ENCODE measurements around the gene FILIP1. TPM values are rescaled to one million over a fixed set of nuclear protein-coding genes. Genes with fewer than 3 reads are reported as not detected.

Gene FILIP1
- total and polyA plus RNA-seq, 2 of the 4 experiments (the other 2 are of a cell fraction) = under 0.01 to 0.03 TPM

DNA sequence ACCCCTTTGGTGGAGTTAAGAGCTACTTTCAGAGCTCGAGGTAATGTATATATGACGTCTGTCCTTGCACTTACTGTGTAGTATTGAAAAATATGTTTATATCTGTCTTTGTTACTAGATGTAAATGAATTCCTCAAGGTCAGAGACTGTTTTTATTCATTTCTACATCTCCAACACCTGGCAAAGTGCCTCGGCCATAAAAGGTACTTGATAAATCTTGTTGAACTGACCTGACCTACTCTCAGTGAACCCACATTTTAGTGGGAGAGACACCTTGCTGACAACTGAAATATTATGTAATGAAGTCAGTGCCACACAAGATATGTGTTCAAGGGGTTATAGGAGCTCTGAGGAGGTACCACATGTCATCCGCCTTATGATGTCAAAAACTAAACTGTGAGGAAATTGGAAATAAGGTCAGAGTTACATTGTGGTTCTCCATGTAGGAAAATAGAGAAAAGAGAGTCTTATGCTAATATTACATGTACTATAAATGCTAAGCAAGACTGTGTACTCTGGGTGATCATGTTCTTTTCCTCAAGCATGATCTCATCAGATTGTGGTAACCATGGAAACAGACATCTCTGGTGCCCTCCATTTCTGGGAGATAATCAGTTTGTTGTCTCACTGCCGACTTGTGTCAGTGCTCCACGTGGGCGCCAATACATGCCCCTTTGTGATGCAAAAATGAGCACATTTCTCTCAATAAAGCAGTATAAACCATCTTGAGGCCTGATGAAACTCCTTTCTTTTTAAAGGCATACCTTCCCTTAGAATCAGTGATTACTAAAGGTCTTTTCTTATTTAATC is 203.3 kb downstream of the FILIP1 start:
- no peaks in the 10 kb centered on the region for H3K36me3 ChIP-seq (ENCODE audit: control insufficient read depth, insufficient read depth, low read length)
- no peak for DNase-seq
- no peak overlapping the region for H4K8ac ChIP-seq (ENCODE audit: low read depth in 2 of 2, low read length in 2 of 2)
- intact Hi-C loops (cut with micrococcal nuclease) = no loop called here
- H3K79me1 ChIP-seq (ENCODE audit: low read depth in 1 of 2, low read length in 2 of 2) = peaks cover 0 to 2% of the 10 kb centered on the region in 2 experiments; a peak in 2 of 4 replicates
- no peaks in the 10 kb centered on the region for H3K4me1 ChIP-seq (ENCODE audit: control insufficient read depth, insufficient read depth, low read length)
- H2BK5ac ChIP-seq (ENCODE audit: low read depth, low read length, poor library complexity, severe bottlenecking) = no peak overlapping the region
- dilution Hi-C loops (cut with HindIII; ENCODE audit: low sequenced_read_pairs, unreplicated experiment) = no loop called here
- no peak overlapping the region for H3K4me2 ChIP-seq (ENCODE audit: low read depth, low read length)
- H3K18ac ChIP-seq (ENCODE audit: low read depth, low read length) = no peak overlapping the region
- H3K27ac ChIP-seq (ENCODE audit: insufficient read depth, low read length) = no peak overlapping the region
- no peak overlapping the region for H2BK20ac ChIP-seq (ENCODE audit: low read depth, low read length)
- no peaks in the 10 kb centered on the region for H3K9me1 ChIP-seq (ENCODE audit: insufficient read depth, low read length)
- WGBS, 2 experiments (ENCODE audit: extremely low coverage in 2 of 2, insufficient read length in 1 of 2) = no CpG with 5 or more reads among the region's 7 CpGs
- H3K9ac ChIP-seq (ENCODE audit: low read depth, low read length) = no peak overlapping the region
- no peak overlapping the region for H2BK15ac ChIP-seq (ENCODE audit: low read depth, low read length)
- BruUV-seq (replicated peaks) = no TSS peak
- ATAC-seq (ENCODE audit: low read depth) = no peak
- no peaks in the 10 kb centered on the region for H3K9me3 ChIP-seq (ENCODE audit: control insufficient read depth, insufficient read depth, low read length)
- H3K14ac ChIP-seq (replicated peaks; ENCODE audit: low read depth, low read length) = no peak overlapping the region
- TF ChIP-seq MAZ (IDR thresholded peaks at IDR 0.05; ENCODE audit: borderline replicate concordance, low read depth, low read length) (no peak), SMC3 (IDR thresholded peaks at IDR 0.05; ENCODE audit: low read depth, low read length) (no peak), MAFK (IDR thresholded peaks at IDR 0.05; ENCODE audit: low read depth, low read length) (no peak), POLR2A (IDR thresholded peaks at IDR 0.05; ENCODE audit: low read depth, low read length) (no peak)
- TF ChIP-seq, protein P1, sequence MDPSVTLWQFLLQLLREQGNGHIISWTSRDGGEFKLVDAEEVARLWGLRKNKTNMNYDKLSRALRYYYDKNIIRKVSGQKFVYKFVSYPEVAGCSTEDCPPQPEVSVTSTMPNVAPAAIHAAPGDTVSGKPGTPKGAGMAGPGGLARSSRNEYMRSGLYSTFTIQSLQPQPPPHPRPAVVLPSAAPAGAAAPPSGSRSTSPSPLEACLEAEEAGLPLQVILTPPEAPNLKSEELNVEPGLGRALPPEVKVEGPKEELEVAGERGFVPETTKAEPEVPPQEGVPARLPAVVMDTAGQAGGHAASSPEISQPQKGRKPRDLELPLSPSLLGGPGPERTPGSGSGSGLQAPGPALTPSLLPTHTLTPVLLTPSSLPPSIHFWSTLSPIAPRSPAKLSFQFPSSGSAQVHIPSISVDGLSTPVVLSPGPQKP (IDR thresholded peaks at IDR 0.05; ENCODE audit: borderline replicate concordance, low read depth, low read length) = no peak
- H2AFZ ChIP-seq (replicated peaks; ENCODE audit: low read length, poor library complexity) = no peak overlapping the region
- H3K56ac ChIP-seq (ENCODE audit: extremely low read depth, insufficient read depth, low read length) = no peak overlapping the region
- H3K4ac ChIP-seq (ENCODE audit: low read depth, low read length) = no peak overlapping the region
- ChIA-PET CTCF (no interaction called here), POLR2A (ENCODE audit: unreplicated experiment) (no interaction called here)
- no peak overlapping the region for H4K91ac ChIP-seq (ENCODE audit: insufficient read depth, low read depth, low read length)
- no peaks in the 10 kb centered on the region for H4K20me1 ChIP-seq (ENCODE audit: insufficient read depth, low read length)
- H2AK5ac ChIP-seq (ENCODE audit: low read depth, low read length) = no peak overlapping the region; the same call in 1 of the 2 replicates
- H3K23ac ChIP-seq (ENCODE audit: low read depth, low read length) = no peak overlapping the region
- H2AK9ac ChIP-seq (replicated peaks; ENCODE audit: low read depth, low read length, poor library complexity) = no peak overlapping the region
- no peak overlapping the region for H4K5ac ChIP-seq (ENCODE audit: low read depth, low read length)
- no peak overlapping the region for H2BK120ac ChIP-seq (ENCODE audit: low read depth, low read length)
- in situ Hi-C loops (cut with MboI; ENCODE audit: low sequenced_read_pairs) = no loop called here
- H3K27me3 ChIP-seq (ENCODE audit: control insufficient read depth, insufficient read depth, low read length) = no peaks in the 10 kb centered on the region
- H3K4me3 ChIP-seq (ENCODE audit: insufficient read depth, low read depth, low read length) = no peak overlapping the region

Data from IMR-90 (cell line).